HG03196 (cell line): ENCODE data around the gene RFX4.

Experiments used
- ATAC-seq: cut with Tn5 transposase; IDR thresholded peaks from one replicate; pipeline ENCODE4 v1.9.1; 2021; ENCODE audit not compliant: unreplicated experiment

RFX4 gene

DNA sequence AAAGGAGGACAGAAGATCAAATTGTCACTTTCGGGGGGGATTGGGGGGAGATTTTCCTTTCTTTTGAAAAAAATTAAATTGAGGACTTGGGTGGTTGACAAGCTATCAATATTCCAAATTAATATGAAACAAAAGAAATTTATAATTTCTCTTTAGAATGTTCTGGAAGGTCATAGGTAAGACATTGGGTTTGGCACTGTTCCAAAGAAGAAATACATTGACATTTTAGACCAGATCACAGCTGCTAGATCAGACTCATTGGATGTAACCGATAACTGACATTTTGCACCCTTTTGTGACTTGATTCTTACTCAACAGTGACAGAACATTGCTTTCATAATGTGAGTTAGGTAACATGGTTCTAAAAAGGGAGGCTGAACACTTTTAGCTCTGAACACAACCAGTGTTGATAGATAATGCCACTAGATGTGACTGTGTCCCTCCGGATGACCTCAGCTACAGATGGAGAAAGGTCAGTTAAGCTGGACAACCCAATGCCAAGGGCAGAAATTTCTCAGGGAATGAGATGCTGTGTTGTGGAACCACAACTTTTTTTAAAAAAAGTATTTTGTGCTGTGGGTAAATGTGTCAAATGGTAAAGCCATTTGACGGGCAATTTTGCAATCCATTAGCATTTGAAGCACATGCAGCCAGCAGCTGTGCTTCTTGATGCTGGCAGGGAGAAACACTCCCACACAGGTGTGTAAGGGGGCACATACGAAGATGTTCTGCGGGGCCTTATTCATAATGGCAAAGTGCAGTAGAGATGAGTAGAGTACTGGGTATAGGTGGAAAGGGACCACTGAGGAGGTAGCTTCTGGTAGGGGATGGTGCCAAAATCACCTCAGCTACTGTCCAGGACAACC lies 62.9 kb downstream of the RFX4 start:
- no peak for ATAC-seq

DNA sequence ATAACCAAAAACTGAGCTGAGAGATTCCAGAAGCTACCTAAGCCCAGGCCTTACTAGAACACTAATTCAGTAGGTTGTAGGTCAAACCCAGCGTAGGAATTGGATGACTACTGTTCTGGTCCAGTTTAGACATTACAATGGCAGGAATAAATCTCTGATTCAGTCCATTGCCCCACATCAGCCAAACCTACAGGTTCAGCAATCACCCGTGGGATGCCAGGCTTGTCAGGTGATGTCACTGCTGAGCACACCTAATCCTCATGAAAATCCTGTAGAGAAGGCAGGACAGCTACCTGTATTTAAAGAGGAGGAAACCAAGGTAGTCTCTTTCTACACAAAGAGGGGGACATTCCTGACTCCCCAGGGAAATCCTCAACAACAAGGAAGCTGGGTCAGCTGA lies 63.7 kb downstream of the RFX4 start:
- ATAC-seq = no peak

DNA sequence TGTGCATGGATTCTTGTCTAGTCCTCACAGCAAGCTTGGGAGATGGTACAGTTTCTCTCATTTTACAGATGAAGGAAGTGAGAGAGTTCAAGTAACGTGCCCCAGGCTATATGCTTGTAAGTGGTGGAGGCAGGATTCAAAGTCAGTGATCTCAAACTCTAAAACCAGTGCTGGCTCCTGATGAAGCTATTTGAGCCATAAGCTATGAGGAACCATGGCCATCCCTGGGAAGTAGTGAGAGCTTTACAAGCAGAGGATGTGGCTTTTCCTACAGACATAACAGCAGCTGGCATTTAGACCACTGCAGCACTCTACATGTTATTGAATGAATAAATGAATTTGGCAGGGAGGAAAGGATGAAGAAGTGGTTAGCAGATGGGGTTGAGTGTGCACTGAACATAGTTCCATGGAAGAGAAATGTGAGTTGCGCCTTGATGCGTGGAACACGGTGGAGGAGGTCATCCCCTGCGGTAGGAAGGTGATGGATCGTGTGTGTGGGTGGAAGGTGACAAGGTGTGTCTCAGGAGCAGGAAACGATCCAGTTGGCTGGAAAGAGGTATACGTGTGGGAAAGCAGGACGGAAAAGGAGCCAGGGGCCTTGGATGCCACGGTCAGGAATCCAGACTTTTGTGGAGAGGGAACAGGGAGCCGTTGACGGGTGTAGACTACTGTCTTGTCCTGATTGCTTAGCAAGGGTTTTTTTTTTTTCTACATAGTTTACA lies 65.2 kb downstream of the RFX4 start:
- ATAC-seq = no peak

DNA sequence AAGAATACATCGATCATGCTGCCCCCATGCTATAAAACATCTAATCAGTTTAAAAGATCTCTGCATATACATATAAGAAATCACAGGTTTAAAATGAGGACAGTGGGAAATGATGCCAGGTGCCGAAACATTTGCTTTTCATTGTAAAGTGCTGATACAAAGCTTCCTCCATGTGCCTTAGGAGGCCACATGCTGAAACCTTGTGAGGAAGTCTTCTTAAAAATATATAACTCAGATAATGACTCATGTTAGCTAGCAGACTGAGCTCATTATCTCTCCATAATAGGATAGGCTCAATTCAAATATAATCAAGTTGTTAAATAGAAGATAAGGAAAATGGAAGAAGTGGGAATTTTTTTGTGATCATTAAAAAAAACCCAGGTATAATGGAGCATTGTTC lies 65.9 kb downstream of the RFX4 start:
- no peak for ATAC-seq

DNA sequence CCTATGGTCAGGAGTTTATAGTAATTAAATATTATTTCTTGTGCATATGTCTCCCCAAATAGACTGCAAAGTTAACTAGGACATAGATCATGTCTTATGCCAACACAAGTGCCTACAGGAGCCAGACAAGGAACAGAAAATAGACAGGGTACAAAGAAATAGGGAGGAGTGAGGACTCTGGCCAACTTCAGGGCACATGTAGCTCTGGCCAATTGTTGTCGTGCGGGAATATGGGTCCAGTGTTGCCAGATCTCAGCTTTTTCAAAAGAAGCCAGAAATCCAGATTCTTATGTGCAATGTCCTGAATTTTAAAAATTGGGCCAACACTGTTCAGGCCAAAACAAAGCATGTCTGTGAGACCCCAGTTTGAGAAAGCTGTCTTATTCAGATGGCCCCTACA lies 68.7 kb downstream of the RFX4 start:
- ATAC-seq = no peak

DNA sequence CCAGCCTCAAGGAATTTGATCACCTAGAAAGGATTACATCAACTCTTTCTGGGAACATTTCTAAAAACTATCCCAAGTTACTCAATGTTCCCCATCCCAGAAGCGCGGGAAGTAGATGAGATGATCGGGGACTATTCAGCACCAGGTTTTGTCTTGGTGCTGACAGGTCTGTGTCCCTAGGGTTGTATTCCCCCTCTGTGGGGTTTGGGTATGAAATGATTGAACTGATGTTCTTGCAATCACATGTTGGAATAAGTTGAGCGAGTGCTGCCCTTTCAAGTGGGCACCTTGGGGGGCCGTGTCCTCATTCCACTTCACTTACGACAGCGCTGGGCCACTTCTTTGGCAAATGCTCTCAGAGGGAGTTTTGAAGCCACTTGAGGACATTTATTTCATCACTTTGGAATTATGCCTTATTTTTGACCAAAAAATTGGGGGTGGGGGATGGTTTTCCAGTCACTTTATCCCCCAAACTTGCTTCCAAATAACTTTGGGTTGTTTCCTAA lies 69.8 kb downstream of the RFX4 start:
- no peak for ATAC-seq

DNA sequence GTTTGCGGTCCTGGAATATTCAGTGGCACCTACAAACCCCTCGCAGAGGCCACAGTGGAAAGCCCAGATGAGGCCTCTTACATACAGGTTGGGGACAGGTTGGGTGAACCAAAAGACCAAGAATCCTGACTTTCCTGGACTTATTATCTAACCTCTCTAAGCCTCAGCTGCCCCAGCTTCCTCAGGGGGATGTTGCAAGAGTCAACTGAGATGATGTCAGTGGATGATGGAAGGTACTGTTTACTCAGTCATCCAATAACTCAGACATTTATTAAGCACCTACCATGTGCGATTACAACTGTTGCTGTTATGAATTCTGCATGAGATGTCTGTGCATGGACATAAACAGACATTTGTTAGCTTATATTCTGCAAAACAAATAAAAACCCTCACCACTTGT lies 72.8 kb downstream of the RFX4 start:
- no peak for ATAC-seq

DNA sequence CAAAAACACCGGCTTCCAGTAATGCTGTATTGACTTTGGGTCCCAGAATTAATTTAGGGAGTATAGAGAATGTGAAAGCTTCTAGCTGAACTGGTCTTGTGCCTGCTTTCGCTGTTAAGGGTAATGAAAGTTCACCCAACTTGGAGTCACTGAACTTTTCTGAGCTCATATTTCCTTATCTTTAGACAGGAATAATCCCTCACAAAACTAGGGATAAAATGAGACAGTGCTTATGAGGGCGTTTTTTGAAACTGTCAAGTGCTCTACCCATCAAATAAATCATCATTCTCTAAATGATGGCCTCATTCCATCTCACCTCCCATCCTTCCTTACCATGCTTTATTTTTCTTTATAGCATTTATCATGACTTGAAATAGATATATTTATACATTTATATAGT lies 74.7 kb downstream of the RFX4 start:
- no peak for ATAC-seq

DNA sequence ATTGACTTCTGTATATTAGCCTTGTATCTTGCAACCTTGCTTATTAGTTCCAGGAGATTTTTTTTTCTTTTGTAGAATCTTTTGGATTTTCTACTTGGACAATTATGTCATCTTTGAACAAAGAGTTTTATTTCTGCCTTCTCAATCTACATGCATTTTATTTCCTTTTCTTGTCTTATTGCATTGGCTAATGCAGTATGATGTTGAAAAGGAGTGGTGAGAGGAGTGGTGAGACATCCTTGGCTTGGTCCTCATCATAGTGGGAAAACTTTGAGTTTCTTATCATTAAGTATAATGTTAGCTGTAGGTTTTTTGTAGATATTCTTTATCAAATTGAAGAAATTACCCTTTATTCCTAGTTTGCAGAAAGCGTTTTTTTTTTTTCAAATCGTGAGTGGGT lies 80.6 kb downstream of the RFX4 start:
- ATAC-seq = no peak

DNA sequence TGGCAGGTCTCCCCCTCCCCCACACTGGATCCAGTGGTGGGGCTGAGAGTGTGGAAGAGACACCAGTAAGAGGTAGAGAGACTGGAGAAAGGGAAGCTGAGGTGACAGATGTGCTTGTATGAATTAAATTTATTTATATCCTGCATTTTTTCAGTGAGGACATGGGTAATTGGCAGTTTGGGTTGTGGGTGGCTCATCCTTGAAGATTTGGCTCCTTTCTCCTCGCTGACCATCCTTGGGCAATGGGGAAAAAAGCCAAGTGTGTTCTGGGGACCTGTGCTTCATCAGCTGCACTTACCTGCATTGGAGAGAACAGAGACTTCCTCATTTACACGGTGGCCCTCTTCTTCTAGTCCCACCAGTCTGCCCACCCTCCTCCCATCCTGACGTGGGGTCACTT lies 86.4 kb downstream of the RFX4 start:
- no peak for ATAC-seq

DNA sequence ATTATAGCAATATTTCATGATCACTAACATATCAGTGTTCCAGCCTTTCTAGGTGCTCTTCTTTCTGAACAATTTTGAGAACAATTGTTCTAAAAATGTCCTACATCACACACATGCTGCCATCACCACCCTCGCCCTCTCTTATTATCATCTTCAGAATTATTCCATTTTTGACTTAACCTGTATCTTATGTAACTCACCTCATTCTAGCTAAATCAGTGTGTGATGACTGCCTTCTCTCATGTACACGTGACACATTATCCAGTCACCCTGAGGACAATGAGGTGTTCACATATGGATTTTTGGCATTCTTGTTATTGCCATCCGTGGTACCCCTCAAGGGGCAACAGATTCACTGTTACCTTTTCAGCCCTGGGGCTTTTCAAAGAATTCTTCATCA lies 87.3 kb downstream of the RFX4 start:
- ATAC-seq = no peak

DNA sequence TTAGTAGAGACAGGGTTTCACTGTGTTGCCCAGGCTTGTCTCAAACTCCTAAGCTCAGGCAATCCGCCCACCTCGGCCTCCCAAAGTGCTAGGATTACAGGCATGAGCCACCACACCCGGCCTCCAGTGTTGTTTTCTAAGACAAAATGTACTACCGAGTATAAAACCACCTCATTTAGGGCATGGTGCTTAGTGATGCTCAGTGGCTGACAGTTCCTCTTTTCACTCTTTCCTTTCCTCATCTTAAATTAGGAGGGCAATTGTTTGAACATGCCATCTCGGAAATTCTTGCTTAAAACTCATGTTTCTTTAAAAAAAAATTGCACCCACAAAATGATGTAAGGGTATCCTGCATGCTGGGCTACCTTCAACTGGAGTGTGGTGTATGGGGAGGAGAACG lies 89.0 kb downstream of the RFX4 start:
- no peak for ATAC-seq

DNA sequence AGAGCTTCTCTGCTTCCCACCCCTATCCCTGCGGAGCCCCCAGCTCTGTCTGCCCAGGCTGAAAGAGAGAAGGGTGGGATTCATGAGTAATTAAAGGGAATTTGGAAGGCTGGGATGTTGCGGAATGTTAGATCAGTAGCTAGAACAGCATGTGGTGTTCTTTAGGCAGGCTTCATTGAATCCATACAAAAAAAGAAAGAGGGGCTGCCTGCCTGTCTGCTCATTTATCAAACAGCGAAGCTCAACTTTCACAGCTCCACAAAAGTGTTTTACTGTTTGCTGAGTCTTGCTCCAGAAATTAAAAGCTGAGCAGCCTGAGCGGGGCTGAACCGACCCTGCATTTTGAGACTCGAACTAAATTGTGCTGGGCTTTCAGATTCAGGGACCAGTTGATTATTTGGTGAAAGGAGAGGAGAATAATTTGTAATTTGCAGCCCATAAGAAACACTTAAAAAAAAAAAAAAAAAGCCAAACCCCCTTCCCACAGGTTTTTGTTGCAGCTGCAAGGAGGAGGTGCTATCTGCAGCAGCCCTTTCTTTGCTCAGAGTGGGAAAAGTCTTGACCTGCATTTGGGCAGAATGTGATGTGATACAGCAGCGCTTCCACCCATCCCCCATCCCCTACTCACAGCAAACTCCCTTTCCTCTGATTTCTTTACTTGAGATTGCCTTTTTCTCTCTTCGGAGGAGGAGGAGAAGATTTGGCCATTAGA lies 89.7 kb downstream of the RFX4 start:
- no peak for ATAC-seq

DNA sequence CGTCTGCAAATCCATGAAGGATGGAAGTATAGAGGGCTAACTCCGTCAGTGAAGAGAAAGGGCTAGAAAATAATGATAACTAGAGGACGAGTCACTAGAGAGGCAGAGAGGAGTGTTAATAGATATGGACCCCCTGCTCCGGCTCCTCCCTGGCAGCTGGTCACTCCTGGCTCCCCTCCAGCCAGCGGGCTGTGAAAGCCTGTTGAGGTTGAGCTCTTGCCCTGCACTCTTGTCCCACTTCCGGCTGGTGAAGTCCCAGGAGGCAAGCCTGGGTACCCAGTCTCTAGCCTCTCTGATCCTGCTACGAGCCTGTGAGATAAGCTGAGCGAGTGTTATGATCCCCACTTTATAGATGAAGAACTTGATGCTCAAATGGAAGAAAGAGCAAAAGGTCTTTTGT lies 90.3 kb downstream of the RFX4 start:
- ATAC-seq = no peak

DNA sequence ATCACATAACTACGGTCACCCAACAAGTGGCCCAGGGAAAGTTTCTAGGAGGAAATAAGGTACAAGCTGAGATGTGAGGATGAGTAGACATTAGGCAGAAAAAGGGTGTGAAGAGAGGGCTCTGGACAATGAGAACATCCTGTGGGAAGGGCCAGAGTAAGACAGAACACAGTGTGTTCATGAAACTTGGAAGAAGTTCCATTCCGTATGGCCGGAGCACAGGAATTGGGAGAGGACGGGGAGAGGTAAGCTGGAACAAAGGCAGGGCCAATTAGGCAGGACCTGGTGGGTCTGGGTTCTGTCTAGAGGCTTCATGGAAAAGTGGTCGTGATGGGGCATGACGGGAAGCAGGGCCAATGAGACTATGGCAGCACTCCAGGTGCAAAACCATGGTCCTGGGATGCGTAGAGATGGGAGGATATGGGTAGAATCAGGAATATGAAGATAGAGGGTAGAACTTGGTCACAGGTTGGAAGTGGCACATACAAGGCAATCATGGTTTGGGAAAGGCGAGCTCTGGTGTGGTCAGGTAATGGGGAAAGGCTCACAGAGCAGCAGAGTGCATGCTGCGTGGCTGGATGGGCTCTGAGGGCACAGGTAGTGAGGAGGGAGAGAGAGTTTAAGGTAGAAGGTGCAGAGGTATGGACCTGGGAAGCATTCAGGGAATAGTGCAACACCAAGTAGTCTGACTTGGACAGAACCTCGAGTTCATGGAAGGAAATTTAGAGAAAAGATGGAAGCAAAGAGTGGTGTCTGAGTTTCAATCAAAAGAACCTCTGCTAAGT lies 93.0 kb downstream of the RFX4 start:
- no peak for ATAC-seq

DNA sequence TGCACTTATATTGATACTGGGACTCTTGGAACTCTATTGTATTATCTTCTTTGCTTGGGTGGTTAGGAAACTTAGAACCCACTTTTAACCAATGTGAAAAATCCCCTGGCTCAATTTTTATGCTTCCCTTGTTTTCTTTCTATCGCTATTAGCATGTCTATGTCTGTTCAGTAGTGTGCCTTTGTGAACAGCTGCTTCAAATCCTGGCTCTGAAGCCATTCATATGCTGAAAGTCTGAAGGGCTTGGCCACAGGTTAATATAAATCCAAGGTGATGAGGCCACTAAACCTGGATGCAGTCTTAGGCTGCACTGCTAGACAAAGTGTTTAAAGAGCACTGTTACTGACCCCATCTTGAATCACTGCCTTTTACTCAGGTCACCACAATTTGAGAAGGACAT lies 96.8 kb downstream of the RFX4 start:
- no peak for ATAC-seq

DNA sequence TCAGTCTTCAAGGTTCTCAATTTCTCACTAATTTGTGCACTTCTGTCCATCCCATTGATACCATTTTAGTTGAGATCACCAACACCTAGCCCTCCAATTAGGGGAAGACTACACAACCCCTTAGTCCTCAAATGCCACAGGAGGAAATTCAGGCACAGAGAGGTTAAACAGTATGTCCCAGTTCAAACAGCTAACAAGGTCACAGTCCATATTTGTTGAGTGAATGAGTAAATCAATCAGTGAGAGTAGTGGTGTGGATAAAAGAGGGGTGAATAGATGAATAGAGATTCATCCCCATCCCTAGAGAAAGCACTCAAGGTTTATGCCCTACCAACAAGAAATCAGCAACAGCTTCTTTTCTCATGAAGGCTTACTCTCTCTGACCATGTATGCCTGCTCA lies 97.5 kb downstream of the RFX4 start:
- ATAC-seq = no peak

DNA sequence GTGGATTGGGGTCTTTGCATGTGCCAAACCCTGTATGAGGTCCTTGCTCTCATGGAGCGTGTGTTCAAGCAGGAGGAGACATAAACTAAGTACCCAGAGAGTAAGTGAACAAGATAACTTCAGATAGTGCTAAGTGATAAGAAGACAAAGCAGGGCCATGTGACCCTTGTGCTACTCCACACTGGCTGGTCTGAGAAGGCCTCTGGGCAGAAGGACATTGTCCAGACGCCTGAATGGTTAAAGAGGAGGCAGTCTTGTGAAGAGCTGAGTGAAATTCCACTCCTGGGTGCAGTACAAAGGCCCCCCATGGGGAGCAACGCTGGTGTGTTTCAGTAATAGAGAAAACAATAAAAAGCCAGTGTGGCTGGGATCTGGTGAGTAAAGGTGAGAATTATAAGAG lies 98.4 kb downstream of the RFX4 start:
- no peak for ATAC-seq

DNA sequence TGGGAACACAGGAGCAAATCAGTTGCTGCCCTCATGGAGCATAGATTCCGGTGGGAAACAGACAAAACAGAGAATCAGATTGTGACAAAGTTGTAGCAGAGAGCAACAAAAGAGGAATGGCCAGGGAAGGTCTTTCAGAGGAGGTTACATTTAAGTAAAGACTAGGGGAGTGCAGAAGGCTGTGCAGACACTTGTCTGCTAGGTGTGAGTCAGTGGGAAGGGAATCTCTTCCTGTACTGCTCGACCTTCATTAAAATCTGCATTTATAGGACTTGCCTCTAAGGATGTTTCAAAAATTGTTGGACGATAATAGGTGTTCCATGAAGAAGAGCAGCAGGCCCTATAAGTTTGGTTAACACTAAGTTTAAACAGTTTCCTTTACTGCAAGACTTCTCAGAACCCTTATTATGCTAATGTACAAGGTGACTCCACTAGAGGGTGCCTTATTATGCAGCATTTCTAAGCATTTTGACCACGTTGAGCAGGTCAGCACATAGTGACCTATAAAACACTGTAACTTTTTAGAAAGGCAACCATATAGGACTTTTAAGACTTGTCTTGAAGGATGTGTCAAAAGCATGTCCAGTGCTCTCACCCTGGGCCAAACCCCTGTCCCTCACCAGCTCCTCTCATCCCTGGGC lies 99.9 kb downstream of the RFX4 start:
- no peak for ATAC-seq

DNA sequence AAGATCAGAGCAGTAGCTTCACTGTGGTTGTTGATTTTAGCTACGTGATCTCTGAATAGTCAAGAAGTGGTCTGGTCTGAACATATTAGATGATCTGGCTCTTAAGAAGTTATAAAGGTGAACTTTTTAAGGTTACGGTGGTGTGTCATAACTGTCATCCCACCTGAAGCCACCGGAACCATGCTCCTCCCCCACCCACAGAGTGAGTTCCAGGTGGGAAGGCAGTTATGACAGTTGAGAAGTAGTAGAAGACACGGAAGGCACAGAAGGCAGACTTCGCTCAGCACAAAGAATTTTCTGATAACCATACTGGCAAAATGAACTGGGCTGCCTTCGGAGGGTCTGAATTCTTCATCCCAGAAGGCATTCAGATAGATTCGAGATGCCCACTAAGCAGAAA lies 101.7 kb downstream of the RFX4 start:
- no peak for ATAC-seq

DNA sequence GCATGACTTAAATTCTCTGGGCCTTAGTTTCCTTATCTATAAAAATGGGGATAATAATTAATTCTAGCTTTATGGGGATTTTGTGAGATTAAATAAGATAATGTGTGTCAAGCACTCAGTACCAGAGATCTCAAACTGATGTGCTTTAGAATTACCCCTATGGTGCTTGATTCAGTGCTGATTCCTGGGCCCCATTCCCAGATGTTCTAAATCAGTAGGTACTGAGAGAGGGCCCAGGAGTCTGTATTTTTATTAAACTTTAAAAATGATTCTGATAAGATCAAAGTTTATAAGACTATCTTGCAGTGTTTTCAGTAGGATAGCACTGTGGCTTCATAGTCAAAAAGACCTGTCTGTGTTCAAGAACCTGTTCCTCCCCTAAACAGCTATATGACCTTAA lies 102.6 kb downstream of the RFX4 start:
- no peak for ATAC-seq
